OCI-LY3 (cell line): ENCODE data around the gene UNC13B.

ENCODE experiments used
- CTCF ChIP-seq: fragments of 200-600, 300-600 bp; sonication (generic); IDR thresholded peaks from 2 replicates; pipeline ENCODE4 v1.5.1; 2014; ENCODE audit warnings: antibody characterized with exemption, low read length, low read depth
- EZH2phosphoT487 ChIP-seq: fragments of 200-600 bp; shearing (Covaris generic); IDR thresholded peaks from 2 replicates; pipeline ENCODE4 v1.6.1; 2018; ENCODE audit warnings: antibody characterized with exemption, mixed run types, low read depth

GRCh38 chr9:35446012-35446411 lies 284.2 kb downstream of the UNC13B start:
- no peak for TF ChIP-seq CTCF
- TF ChIP-seq EZH2phosphoT487 = no peak
